Fibroblast of lung (primary cell): Measurements from ENCODE around the gene SNX13.

ENCODE experiments used
- CTCF ChIP-seq, 2 donors: IDR thresholded peaks in 1 of 2; conservative IDR thresholded peaks in 1 of 2; 1 replicate in 1 of 2; 2 replicates in 1 of 2; pipeline ENCODE4 v1.5.1; 2011 to 2012; ENCODE audit warnings: low read length in 2 of 2, control low read depth in 1 of 2, inconsistent platforms in 1 of 2, low read depth in 1 of 2, mild to moderate bottlenecking in 1 of 2
- EZH2 ChIP-seq: IDR thresholded peaks from 2 replicates; pipeline ENCODE4 v1.5.1; 2012; ENCODE audit warnings: low read length, control low read depth, mild to moderate bottlenecking; ENCODE audit errors: missing control alignments

- TF ChIP-seq CTCF (conservative IDR thresholded peaks at IDR 0.05 in 1 of 2, IDR thresholded peaks at IDR 0.05 in 1 of 2; ENCODE audit: low read depth in 1 of 2, low read length in 2 of 2) = no peak
- TF ChIP-seq EZH2 = no peak
These were observed 28.8 kb upstream of the SNX13 start for GRCh38 chr7:17968791-17969715.
